ENCODE measurements around the gene TNFRSF21.
"Not testable (repeated sequence)": the region's sequence is repeated elsewhere in the genome, so short reads cannot be mapped to it uniquely, and the experiment has no call there.

Gene TNFRSF21

DNA sequence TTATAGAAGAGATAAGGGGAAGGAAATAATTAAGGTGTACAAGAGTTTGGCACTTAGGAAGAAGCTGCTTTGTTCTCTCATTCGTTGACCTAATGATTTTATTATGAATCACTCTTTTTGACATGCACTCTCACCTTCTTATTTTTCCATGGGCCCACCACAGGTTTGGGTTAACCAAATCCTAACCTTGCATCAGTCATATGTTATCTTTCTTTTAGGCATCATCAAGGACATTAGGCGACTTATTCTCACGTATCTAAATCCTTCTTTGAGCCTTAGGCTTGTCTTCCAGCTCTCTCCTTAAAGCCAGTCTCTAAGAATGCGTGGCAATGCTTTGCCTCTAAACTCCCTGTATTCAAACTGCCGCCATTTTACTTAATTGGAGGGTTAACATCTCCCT, 58.3 kb downstream of the TNFRSF21 start:
- DNase-seq (ENCODE audit: low read depth): no peak

DNA sequence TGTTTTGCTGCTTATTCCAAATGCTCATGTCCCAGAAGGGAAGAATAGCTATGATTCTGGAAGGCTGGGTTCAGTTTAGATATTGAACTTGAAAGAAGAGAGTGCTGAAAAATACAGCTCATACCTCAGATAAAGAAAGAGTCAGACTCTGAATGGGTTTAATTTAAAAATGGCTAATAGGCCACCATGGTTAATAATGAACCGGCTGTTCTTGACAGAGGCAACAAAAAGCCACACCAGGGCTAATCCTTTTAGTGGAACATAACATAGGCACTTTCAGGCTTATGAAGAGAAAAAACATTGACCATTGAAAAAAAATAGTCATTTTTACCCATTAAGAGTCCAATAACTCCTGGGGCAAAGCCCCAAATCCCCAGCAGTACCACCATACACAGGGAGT, 59.4 kb downstream of the TNFRSF21 start:
- no peak for DNase-seq (ENCODE audit: low read depth)

DNA sequence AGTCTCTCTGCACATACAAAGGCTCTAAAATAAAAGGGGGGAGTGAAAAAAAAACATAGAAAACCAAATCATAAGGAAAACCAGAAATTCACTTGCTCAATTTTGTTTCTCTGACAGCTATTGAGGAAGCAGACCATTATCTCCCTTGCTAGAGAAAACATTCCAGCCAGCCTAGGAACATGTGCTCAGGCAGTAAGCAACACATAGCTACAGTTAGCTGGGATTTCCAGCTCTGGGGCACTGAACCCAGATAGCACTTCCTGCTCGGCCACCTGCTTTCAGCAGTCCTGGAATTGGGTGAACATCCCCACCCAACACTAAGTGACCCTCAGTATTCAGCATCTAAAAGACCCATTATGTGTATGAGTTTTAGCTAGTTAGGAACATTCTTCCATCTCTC, 61.3 kb downstream of the TNFRSF21 start:
- DNase-seq (ENCODE audit: low read depth): no peak

DNA sequence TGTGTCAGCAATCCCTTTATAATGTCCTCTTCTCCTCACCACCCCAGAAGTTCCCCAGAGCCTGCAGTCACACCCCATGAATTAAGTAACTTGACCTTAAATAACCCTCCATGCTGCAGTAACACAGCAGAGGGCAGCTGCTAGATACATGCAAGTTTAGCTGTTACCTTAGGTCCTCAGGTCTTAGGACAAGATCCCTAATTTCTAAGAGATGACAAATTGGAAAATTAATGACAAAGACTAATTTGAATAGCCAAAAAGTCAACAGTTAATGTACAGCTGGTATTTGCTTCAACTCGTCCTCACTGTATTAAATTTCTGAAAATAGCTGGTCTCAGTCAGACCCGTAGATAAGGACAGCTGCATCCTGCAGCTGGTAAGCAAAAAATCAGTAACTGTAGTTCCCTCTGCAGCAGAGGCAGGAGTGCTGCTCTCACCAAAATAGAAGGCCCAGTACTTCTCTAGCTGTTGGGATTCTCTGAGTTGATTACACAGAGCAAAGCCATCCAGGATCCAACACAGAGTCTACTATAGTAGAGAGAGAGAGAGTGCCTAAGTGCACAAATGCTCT, 62.4 kb downstream of the TNFRSF21 start:
- DNase-seq (ENCODE audit: low read depth): no peak

DNA sequence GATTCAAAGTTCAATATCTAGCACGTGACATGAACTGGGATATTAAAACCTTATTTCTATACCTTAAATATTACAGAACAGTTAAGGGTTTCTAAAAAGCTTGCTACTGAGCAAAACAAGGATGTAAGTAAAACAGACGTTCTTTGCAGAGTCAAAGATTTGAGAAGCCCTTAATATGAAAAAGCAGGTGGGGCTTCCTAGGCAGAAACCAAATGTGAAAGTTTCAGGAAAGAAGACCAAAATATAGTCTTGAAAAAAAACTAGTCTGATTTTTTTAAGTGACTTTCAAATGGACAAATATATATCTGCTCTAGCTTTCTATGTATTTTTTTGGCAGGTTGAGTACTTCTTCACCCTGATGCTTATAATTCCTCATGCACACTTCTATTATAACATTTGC, 63.2 kb downstream of the TNFRSF21 start:
- no peak for DNase-seq (ENCODE audit: low read depth)

DNA sequence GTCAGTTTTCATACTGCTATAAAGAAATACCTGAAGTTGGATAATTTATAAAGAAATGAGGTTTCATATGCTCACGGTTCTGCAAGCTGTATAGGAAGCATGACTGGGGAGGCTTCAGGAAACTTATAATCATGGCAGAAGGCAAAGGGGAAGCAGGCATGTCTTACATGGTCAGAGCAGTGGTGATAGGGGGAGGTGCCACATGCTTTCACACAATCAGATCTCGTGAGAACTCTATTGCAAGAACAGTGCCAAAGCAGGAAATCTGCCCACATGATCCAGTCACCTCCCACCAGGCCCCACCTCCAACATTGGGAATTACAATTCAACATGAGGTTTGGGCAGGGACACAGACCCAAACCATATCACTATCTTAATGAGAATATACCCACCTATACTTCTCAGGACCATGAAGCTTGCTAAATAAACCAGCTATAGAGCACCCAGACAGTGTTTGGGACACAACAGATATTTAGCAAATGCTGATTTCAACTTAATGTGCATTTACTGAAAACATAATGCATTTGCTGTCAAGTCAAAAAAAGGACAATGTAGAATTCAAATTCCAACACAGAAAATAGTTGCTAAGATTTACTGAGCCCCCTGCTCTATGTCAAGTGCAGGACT, 63.8 kb downstream of the TNFRSF21 start:
- no peak for DNase-seq (ENCODE audit: low read depth)

DNA sequence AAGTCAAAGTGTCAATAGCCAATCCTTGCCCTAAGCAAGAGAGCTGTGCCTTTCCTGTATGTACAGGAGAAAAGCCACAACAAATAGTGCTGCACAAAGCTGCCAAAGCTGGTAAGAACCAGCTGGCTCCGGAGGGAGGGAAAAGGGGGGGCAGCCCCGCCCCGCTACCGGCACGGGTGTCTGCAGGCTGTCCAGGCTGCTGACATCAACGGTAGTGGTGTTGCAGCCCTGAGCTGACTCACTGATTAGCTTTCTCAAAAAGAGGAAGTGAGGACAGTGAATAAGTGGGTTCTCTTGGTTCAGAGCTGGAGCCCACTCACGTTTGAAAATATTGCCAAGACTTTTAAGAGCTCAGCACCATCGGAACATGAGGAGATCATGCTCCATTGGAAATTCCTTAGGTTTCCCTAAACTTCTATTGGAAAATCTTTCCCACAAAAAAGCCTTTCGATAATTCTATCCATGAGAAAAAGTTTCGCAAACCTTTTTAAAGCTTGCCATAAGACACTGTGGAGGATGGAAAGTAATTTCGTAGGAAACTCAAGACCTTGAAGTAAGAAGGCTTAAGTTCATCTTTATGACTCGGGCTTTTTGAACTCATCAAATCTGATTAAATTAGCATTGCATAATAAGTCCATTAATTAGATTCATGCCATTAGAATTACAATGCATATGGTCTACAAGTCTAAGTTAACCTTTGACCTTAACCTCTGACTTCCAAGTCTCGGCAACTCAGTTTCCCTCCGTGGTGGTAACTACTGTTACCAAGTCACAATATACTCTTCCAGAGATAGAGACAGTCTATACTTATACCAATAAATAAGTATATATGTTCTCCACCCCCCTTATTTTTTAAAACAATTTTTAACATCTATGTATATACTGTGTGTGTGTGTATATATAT, 67.0 kb downstream of the TNFRSF21 start:
- peak; percentile 85 for DNase-seq (ENCODE audit: low read depth)

DNA sequence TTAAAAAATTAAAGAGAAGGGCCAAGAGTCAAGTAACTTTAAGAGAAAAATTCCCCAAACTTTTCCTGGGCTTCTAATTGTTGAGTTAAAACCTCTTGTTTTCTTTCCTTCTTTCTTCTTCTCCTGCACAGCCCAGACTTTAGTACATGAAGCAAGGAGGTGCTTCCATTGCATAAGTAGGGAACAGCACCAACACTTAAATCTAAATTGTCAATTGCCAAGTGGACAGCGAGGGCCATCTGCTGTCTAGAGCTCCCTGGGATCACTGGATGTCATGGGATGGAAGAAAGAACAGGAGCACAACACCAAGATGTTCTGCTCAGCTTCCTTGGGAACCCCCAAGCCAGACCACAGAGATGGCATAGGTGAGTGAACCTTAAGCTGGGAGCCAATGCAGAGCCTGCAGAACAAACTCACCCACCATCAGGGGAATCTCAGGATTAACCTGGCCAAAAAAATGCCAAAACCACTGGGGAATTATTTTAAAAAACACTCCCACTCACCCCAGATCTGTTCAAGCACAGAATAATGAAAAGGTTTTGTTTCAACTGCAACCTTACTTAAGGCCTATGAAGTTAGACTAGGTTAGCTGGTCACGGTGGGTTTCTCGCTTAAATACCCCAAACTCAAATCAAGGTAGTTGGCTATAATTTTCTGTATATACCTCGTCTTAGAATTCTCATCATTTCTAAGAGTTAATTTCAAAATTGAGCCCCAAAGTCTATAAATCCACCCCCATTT, 67.8 kb downstream of the TNFRSF21 start:
- DNase-seq (ENCODE audit: low read depth): no peak

DNA sequence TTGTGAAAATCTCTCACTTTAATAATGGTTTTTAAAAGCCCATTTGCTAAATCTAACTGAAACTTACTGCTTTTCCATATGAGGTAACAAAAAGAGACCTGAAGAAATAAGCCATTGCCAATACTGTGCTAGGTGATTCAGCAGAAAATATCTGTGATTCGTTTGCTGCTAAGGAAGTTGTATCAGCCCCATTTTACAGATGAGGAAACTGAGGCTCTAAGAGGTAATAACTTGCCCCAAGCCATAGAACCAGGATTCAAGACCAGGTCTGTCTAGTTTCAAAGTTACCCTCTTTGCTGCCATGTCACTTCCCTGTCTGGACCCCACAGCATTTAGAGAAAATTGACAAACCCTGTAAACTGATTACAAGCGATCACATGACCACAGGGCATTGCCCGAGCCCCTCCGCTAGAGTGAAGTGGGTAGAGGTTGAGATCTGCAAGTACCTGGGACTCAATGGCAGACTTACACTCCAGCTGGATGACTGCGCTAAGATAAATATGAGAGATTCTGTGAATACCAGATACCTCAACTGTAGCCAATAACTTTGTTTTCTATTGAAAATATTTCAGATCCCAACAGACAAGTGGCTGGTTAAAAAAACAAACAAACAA, 69.3 kb downstream of the TNFRSF21 start:
- no peak for DNase-seq (ENCODE audit: low read depth)

DNA sequence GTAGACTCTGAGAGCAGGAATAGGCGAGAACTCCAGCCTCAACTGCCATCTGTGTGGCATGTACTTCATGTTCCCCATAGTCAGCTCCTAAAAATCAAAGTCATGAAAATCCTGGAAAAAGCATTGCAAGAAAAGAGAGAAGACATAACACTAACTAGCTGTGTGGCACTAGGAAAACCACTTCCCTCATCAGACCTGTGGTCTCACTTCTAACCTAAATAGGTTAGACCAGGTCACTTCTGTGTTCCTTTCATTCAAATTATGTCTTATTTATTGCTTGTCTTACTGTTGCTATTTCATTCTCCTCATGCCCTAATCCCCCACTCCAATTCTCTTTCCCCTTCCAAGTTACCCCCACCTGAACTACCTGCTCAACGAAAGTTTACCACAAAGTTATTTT, 70.2 kb downstream of the TNFRSF21 start:
- no peak for DNase-seq (ENCODE audit: low read depth)

DNA sequence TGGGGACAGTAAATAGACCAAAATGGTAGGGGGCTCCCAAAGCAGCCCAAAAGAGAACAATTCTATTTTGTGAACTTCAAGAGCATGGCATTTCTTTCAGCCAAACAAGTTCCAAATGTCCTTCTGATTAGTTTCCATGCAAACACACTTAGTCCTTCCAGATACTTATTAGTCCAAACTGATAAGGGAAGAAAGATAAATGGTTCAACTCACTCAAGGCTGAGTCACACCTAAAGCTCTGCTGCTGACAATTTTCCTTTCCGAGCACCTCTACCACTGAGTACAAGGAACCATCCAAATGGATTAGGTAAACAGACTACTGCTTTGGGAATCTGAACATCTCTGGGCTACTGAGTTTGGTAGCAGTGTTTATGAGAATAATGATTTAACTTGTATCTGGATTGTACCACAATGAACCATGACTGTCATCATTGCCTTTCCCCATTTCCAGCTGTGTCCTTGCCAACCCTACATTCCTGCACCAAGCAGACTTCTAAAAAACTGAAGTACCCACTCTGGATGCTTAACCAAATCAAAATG, 71.2 kb downstream of the TNFRSF21 start:
- DNase-seq (ENCODE audit: low read depth): no peak

DNA sequence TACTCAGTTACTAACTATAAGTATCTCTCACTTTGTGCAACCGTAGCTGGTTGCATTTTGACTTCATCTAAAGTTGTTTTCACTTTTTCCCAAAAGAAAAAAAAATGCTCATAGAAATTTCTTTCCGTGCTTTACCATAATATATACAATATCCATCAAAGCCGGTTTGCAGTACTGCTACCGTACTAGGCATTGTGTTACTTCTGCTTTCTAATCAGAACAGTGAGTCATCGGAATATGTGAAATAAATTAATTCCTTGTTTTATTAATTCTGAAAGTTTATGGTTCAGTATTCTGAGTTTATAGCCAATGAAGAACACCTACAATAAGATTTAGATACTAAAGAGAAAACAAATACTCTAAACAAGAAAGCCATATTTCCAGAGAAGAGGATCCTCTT, 72.5 kb downstream of the TNFRSF21 start:
- DNase-seq (ENCODE audit: low read depth): no peak

DNA sequence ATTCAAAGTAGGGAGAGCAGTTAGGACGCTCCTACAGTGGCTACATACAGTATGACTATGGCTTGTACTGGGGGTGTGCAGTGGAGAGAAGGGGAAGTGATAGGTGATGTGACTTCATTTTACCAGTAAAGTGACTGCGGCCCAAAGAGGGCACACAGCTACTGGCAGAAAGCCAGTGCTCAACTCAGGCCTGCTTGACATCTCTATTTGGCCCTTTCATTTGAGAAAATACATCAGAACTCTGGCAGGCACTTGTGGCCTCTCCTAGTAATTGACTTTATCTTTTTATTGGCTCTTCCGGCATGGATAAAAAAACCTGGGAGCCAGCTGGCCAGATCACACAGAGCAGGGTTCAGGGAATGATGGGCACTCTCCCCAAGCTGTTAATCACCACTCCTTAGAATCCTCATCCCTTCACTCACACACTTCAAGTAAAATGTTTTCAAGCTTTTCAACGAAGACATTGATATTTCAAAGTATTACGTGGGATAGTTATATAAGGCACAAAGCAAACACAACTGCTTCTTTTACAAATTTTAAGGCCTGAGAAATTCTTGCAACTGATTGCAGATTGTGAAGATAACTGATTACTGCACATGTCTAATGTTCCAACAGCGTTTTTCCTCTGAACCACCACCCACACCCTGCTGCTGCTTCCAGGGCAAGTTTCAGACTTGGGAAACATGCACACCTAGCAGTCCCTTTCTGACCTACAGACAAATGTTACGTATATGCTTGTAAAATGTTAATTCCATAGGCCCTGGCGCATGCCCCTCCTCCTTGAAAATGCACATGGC, 73.5 kb downstream of the TNFRSF21 start:
- no peak for DNase-seq (ENCODE audit: low read depth)

DNA sequence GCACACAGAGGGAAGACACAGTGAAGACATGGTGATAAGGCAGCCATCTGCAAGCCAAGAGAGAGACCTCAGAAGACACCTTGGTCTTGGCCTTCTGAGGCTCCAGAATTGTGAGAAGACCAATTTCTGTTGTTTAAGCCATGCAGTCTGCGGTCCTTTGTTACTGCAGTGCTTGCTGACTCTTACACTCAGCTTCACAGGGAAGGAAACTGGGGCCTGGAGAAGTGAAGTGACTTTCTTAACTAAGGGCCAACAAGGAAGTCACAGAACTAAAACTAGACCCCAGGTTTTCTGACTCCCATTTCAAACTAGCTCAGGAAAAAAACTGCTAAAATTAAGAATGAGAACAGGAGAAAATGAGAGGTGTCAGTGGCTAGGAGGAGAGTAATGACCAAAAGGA, 74.3 kb downstream of the TNFRSF21 start:
- no peak for DNase-seq (ENCODE audit: low read depth)

DNA sequence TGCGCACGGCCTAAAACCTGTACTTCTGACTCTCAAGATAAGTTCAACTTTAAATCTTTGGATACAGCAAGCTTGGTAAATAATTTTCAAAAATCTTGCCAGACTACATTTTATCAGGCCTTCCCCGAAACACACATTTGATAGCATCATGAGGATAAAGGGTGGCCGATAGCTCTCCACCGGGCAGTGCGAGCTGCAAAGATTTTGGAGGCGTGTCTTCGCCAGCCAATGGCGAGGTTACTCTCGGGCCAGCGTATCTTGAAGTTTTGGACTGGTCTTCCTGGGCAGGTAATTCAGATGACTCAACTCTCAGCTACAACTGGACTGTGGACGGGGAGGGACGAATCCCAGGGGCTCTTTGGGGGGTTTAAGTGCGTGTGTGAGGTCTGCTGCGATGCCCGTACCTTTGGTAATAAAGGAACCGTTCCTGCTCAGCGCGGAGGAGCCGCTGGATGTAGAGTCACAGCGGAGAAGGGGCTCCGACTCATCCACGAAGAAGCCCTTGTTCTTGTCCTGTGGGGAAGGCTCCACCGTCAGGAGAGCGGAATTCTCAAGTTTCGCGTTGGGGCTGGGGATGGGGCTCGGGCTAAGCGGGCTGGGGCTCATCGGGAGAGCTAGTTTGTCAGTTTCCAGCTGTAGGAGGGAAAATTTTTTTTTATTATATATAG, 75.3 kb downstream of the TNFRSF21 start:
- DNase-seq (ENCODE audit: low read depth): no peak

DNA sequence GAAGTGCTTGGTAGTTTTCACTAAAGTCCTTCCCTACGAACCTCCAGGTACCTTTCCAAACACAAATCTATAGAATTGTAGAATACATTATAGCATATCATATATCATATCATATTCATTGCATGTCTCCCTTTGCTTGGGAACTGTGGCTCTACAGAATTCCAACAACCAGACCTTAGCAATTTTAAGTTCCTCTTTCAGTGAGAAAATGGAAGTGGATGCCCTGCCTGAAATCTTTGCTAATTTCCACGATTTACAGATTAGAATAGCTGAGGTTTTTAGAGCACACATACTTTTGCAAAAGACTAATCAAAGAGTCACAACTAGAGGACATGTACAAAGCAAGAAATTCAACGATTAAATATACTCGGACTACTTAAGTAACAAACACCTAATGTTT, 78.6 kb downstream of the TNFRSF21 start:
- no peak for DNase-seq (ENCODE audit: low read depth)

DNA sequence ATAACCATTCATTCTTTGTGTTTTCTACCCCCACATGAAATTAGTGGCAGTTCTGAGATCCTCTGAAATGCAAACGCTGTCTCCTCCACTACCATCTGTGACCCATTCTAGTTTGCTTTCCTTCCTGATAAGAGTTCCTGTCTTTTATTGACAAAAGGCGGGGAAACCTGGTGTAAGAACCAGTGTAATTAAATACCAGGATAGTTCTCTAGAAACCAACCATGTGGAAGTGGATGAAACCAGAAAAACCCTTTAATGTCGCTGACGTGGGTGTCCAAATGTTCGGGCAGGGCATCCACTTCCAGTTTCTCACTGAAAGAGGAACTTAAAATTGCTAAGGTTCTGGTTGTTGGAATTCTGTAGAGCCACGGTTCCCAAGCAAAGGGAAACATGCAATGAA, 79.1 kb downstream of the TNFRSF21 start:
- no peak for DNase-seq (ENCODE audit: low read depth)

DNA sequence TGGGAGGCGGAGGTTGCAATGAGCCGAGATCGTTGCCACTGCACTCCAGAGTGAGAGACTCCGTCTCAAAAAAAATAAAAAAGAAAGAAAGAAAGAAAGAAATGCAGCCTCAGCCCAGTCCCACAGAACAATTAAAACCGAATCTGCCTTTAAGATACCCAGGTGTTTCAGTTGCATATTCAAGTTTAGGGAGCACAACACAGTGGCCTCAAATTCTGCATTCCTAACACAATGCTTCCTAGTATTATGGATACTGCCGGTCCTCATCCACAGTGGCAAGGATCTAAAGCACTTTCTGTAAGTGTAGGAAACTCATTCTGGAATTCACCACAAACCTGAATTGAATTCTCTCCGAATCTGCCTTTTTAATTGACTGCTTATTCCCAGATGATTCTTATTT, 80.5 kb downstream of the TNFRSF21 start:
- DNase-seq (ENCODE audit: low read depth): no peak

DNA sequence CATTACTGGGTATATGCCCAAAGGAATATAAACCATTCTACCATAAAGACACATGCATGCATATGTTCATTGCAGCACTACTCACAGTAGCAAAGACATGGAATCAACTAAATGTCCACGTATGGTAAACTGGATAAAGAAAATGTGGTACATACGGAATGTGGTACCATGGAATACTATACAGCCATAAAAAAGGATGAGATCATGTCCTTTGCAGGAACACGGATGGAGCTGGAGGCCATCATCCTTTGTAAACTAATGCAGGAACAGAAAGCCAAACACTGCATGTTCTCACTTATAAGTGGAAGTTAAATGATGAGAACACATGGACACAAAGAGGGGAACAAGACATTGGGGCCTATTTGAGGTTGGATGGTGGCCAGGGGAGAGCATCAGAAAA, 81.6 kb downstream of the TNFRSF21 start:
- DNase-seq (ENCODE audit: low read depth): not testable (repeated sequence)

DNA sequence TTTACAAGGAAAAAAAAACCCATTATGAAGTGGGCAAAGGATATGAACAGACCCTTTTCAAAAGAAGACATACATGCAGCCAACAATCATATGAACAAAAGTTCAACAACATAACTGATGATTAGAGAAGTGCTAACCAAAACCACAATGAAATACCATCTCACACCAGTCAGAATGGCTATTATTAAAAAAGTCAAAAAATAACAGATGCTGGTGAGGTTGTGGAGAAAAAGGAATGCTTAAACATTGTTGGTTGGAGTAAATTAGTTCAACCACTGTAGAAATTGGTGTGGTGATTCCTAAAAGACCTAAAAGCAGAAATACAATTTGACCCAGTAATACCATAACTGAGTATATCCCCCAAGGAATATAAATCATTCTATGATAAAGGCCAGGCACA, 86.5 kb downstream of the TNFRSF21 start:
- not testable (repeated sequence) for DNase-seq (ENCODE audit: low read depth)

DNA sequence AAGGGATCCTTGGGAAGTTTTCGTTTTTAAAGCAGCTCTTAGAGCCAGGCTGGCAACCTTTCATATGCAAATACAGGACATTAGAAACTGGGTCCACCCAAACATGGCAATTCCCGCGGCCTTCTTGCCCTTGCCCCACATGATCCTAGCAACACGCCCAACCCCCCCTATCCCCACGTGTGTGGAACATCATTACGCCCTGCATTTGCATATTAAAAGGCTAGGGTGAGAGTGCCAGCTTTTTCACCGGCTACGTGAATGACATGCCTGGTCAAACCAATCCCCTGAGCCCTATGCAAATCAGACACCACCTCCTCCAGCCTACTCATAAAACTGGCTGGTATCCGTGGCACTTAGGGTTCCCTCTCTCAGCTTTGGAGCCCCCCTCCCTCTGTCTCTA, 88.1 kb downstream of the TNFRSF21 start:
- no peak for DNase-seq (ENCODE audit: low read depth)

Data from fibroblast of the conjunctiva (primary cell).